NCI-H524 treated with DMSO at 0.1 percent for 48 hours (cell line): ENCODE results near the gene ARHGDIA.
"Not testable (repeated sequence)": the region's sequence is repeated elsewhere in the genome, so short reads cannot be mapped to it uniquely, and the experiment has no call there.

Experiments used
- DNase-seq: peaks from one replicate; lab custom pipeline; 2025; lab: John Stamatoyannopoulos, UW

The ARHGDIA gene

GRCh38 chr17:81842725-81843504, 28.2 kb downstream of the ARHGDIA start:
- no peak for DNase-seq

- DNase-seq = no peak
Measured at GRCh38 chr17:81842378-81842724, 28.8 kb downstream of the ARHGDIA start.

- no peak for DNase-seq
Measured at GRCh38 chr17:81841866-81842265, 29.3 kb downstream of the ARHGDIA start.

GRCh38 chr17:81840826-81841778, 30.0 kb downstream of the ARHGDIA start:
- DNase-seq = no peak

GRCh38 chr17:81840059-81840458, 31.1 kb downstream of the ARHGDIA start:
- not testable (repeated sequence) for DNase-seq

- DNase-seq = no peak
Measured at GRCh38 chr17:81839301-81839700, 31.8 kb downstream of the ARHGDIA start.

- no peak for DNase-seq
Measured at GRCh38 chr17:81838753-81839255, 32.3 kb downstream of the ARHGDIA start.

- DNase-seq = no peak
Measured at GRCh38 chr17:81837641-81838040, 33.5 kb downstream of the ARHGDIA start.

GRCh38 chr17:81834831-81835267, 36.3 kb downstream of the ARHGDIA start, which contains the start of gene PPP1R27:
Gene PPP1R27, minus strand, starts transcription at chr17:81835050. Its CDS starts 97 bp downstream, at chr17:81834953.
- no peak for DNase-seq

- DNase-seq = no peak
Measured at GRCh38 chr17:81833921-81834830, 37.0 kb downstream of the ARHGDIA start.

GRCh38 chr17:81833160-81833920, 37.8 kb downstream of the ARHGDIA start, which contains the start of gene MCRIP1:
Gene MCRIP1, minus strand, starts transcription at chr17:81833291. Its CDS starts 8,785 bp downstream, at chr17:81824506.
- DNase-seq = peak; percentile 65

GRCh38 chr17:81832608-81833159, 38.5 kb downstream of the ARHGDIA start:
- no peak for DNase-seq

GRCh38 chr17:81831957-81832607, 39.1 kb downstream of the ARHGDIA start:
- no peak for DNase-seq

- no peak for DNase-seq
Measured at GRCh38 chr17:81831563-81831956, 39.6 kb downstream of the ARHGDIA start.

- no peak for DNase-seq
Measured at GRCh38 chr17:81829858-81830257, 41.3 kb downstream of the ARHGDIA start.

- DNase-seq = no peak
Measured at GRCh38 chr17:81828656-81829055, 42.5 kb downstream of the ARHGDIA start.

- no peak for DNase-seq
Measured at GRCh38 chr17:81825841-81826466, 45.2 kb downstream of the ARHGDIA start.

GRCh38 chr17:81824595-81824994, 46.5 kb downstream of the ARHGDIA start:
- no peak for DNase-seq

GRCh38 chr17:81823820-81824550, 47.2 kb downstream of the ARHGDIA start:
- no peak for DNase-seq
